GM12865 (cell line): ENCODE measurements around the gene CD81.

Source experiments
- DNase-seq: peaks from one replicate; pipeline ENCODE4 v3.0.0; 2010; ENCODE audit warnings: low read depth
- H3K4me3 ChIP-seq: 2 replicates; pipeline ENCODE4 v1.5.1; 2011; ENCODE audit warnings: mild to moderate bottlenecking, low read depth, low read length, control low read depth
- CTCF ChIP-seq: IDR thresholded peaks from 2 replicates; pipeline ENCODE4 v1.5.1; 2011; ENCODE audit warnings: low read length, control low read depth, low read depth, inconsistent platforms; ENCODE audit not compliant: insufficient read depth; ENCODE audit errors: missing control alignments

Gene CD81

GRCh38 chr11:2418693-2419360 is 41.7 kb downstream of the CD81 start:
- H3K4me3 ChIP-seq, result no peak overlapping the region
- TF ChIP-seq CTCF, result no peak
- no peak for DNase-seq

- H3K4me3 ChIP-seq, result no peak overlapping the region
- peak; percentile 78 for DNase-seq
- peak; percentile 76 for TF ChIP-seq CTCF
Observed at GRCh38 chr11:2419638-2420501, 42.8 kb downstream of the CD81 start.

- H3K4me3 ChIP-seq, result no peak overlapping the region
- TF ChIP-seq CTCF, result peak; percentile 93
- DNase-seq, result peak; percentile 75
Observed at GRCh38 chr11:2420502-2421225, 43.6 kb downstream of the CD81 start.

- DNase-seq, result no peak
- no peak for TF ChIP-seq CTCF
- H3K4me3 ChIP-seq, result no peak overlapping the region
Observed at GRCh38 chr11:2421226-2421994, 44.3 kb downstream of the CD81 start.

GRCh38 chr11:2421996-2422395 is 44.9 kb downstream of the CD81 start:
- DNase-seq, result no peak
- no peak for TF ChIP-seq CTCF
- no peak overlapping the region for H3K4me3 ChIP-seq

- no peak for TF ChIP-seq CTCF
- no peak overlapping the region for H3K4me3 ChIP-seq
- DNase-seq, result no peak
Observed at GRCh38 chr11:2422461-2423156, 45.5 kb downstream of the CD81 start.
